Rectal smooth muscle tissue (tissue), 1 donor: Measurements from ENCODE around the gene ALMS1.
"Not testable (repeated sequence)": the region's sequence is repeated elsewhere in the genome, so short reads cannot be mapped to it uniquely, and the experiment has no call there.

ENCODE experiments used
- H3K27ac ChIP-seq: one replicate; pipeline ENCODE4 v1.7.0; 2013; ENCODE audit warnings: low read depth, low read length, inconsistent platforms
- H3K27me3 ChIP-seq: one replicate; pipeline ENCODE4 v1.7.0; 2013; ENCODE audit warnings: low read length; ENCODE audit not compliant: control insufficient read depth, insufficient read depth
- H3K36me3 ChIP-seq: one replicate; pipeline ENCODE4 v1.7.0; 2013; ENCODE audit warnings: low read length; ENCODE audit not compliant: control insufficient read depth, insufficient read depth
- H3K4me1 ChIP-seq: one replicate; pipeline ENCODE4 v1.7.0; 2013; ENCODE audit warnings: low read length; ENCODE audit not compliant: control insufficient read depth, insufficient read depth
- H3K4me3 ChIP-seq: one replicate; pipeline ENCODE4 v1.7.0; 2013; ENCODE audit warnings: low read length
- H3K9ac ChIP-seq: one replicate; pipeline ENCODE4 v1.7.0; 2013; ENCODE audit warnings: low read length

ALMS1 gene

DNA sequence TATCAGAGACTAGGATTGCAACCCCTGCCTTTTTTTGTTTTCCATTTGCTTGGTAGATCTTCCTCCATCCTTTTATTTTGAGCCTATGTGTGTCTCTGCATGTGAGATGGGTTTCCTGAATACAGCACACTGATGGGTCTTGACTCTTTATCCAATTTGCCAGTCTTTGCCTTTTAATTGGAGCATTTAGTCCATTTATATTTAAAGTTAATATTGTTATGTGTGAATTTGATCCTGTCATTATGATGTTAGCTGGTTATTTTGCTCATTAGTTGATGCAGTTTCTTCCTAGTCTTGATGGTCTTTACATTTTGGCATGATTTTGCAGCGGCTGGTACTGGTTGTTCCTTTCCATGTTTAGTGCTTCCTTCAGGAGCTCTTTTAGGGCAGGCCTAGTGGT is 98.2 kb downstream of the ALMS1 start:
- not testable (repeated sequence) for H3K36me3 ChIP-seq, H3K9ac ChIP-seq, H3K4me3 ChIP-seq, H3K27ac ChIP-seq, H3K4me1 ChIP-seq, H3K27me3 ChIP-seq

DNA sequence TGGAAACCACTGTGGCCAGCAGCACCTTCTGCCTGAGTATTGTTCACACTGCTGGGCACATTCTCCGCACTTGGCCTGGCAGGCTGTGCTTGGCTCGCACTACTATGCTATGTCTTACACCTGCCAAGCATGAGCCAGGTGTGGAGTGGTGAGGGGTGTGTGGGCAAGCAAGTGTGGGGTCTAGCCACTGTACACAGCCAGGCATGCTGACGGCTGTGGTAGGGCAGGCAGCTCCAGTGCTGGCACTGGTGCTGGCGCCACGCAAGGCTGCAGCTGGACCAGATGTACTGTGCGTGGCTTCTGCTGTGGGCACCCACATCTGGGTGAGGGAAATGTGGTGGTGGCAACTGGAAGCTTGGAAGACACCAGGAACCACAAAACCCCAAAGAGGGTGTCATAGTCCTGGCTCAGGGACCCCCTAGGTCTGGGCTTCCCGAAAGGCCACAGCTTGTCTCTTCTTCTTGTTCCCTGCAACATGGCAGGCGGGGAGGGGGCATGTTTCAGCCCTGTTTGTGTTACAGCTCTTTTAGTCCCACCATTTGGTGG is 101.5 kb downstream of the ALMS1 start:
- Histone ChIP-seq H3K4me1 (no peaks in the 10 kb centered on the region), H3K36me3 (no peaks in the 10 kb centered on the region), H3K9ac (no peak overlapping the region), H3K4me3 (no peak overlapping the region), H3K27ac (no peak overlapping the region), H3K27me3 (no peaks in the 10 kb centered on the region)

DNA sequence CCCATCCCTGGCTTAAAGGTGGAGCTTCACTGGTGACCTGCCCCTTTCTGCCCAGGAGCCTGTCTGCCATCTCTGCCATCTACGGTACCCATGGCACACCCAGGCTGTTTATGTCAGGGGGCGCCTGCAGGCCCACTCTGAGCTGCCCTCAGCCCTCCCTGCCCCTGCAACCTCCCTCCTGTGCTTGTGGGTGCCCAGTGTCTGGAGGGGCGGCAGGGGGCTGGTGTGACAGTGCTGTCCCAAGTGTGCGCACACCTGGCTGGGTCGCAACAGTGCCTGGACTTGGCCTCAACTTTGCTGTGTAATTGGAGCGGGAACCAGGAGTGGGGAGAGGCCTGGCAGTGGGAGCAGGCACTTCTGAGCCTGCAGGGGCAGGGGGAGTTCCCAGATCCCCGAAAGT is 102.4 kb downstream of the ALMS1 start:
- Histone ChIP-seq H3K4me1 (no peaks in the 10 kb centered on the region), H3K9ac (no peak overlapping the region), H3K36me3 (no peaks in the 10 kb centered on the region), H3K27ac (no peak overlapping the region), H3K27me3 (no peaks in the 10 kb centered on the region), H3K4me3 (no peak overlapping the region)

DNA sequence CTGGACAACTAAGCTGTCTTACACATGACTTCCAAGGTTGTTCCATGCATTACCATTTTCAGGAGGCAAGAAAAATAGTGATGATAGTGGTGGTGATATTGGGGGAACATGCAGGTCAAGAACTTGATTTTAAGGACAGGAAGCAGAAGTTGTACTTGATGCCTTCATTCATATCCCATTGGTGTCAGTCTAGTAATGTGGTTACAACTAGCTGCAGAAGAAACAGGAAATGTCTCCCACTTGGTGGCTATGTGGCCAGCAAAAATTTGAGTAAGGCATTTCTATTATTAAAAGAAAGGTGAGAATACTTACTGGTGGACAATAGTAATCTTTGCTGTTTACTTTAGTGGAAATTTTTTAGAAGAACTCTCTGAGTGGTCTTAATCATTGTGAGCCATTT is 103.4 kb downstream of the ALMS1 start:
- Histone ChIP-seq H3K4me3 (no peak overlapping the region), H3K4me1 (no peaks in the 10 kb centered on the region)

DNA sequence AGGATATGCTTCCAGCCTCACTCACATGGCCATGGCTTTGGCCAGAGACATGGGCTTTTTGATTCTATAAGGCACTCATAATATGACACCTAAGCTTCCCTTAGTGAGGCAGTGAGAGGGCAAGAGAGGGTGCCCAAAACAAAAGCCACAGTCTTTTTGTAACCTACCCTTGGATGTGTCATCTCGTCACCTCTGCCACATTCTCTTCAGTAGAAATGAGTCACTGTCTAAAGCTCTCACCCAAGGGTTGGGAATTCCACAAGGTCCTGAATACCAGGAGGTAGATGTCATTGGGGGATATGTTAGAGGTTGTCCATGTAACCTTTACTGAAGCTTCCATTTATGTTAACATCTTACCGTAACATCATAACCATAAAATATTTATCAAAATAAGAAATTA is 108.4 kb downstream of the ALMS1 start:
- H3K27me3 ChIP-seq: no peaks in the 10 kb centered on the region
- H3K27ac ChIP-seq: no peak overlapping the region
- no peaks in the 10 kb centered on the region for H3K4me1 ChIP-seq
- no peak overlapping the region for H3K9ac ChIP-seq
- H3K36me3 ChIP-seq: no peaks in the 10 kb centered on the region
- H3K4me3 ChIP-seq: no peak overlapping the region

More for the DNA sequence above, 103.4 kb downstream of the ALMS1 start:
- no peak overlapping the region for H3K27ac ChIP-seq
- no peaks in the 10 kb centered on the region for H3K27me3 ChIP-seq
- H3K9ac ChIP-seq: no peak overlapping the region
- no peaks in the 10 kb centered on the region for H3K36me3 ChIP-seq

DNA sequence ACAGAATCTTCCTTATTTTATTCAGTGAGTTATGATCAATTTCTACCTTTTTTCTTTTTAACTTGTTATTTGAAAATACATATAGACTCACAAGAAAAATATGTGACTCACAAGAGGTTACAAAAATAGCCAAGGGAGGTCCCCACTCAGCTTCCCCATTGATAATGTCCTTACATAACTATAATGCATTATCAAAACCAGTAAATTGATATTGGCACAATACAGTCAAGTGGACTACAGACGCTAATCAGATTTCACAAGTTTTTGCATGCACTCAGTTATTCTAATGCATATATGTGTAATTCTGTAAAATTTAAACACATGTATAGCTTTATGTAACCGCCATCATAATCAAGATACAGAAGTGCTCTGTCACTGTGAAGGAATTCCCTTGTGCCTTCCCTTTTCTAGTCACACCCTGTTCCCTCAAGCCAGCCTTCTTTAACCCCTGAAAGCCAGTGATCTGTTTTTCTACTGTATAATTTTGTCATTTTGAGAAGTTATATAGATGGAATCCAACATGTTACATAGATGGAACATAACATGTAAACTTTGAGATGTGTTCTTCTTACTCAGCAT is 118.4 kb downstream of the ALMS1 start:
- H3K9ac ChIP-seq: no peak overlapping the region
- no peaks in the 10 kb centered on the region for H3K27me3 ChIP-seq
- H3K4me1 ChIP-seq: no peaks in the 10 kb centered on the region
- H3K36me3 ChIP-seq: no peaks in the 10 kb centered on the region
- no peak overlapping the region for H3K27ac ChIP-seq
- no peak overlapping the region for H3K4me3 ChIP-seq

DNA sequence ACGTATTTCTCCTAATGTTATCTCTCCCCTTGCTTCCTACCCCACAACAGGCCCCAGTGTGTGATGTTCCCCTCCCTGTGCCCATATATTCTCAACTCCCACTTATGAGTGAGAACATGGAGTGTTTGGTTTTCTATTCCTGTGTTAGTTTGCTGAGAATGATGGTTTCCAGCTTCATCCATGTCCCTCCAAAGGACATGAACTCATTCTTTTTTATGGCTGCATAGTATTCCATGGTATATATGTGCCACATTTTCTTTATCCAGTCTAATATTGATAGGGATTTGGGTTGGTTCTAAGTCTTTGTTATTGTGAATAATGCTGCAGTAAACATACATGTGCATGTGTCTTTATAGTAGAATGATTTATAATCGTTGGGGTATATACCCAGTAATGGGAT is 119.2 kb downstream of the ALMS1 start:
- H3K4me3 ChIP-seq, H3K4me1 ChIP-seq, H3K27ac ChIP-seq, H3K9ac ChIP-seq, H3K27me3 ChIP-seq, H3K36me3 ChIP-seq: not testable (repeated sequence)

DNA sequence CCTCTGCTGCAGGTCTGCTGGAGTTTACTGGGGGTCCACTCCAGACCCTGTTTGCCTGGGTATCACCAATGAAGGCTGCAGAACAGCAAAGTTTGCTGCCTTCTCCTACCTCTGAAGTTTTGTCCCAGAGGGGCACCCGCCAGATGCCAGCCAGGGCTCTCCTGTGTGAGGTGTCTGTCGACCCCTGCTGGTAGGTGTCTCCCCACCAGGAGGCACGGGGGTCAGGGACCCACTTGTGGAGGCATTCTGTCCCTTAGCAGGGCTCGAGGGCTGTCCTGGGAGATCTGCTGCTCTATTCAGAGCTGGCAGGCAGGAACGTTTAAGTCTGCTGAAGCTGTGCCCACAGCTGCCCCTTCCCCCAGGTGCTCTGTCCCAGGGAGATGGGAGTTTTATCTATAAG is 124.8 kb downstream of the ALMS1 start:
- H3K27me3 ChIP-seq, H3K9ac ChIP-seq, H3K4me1 ChIP-seq, H3K27ac ChIP-seq, H3K36me3 ChIP-seq, H3K4me3 ChIP-seq: not testable (repeated sequence)

DNA sequence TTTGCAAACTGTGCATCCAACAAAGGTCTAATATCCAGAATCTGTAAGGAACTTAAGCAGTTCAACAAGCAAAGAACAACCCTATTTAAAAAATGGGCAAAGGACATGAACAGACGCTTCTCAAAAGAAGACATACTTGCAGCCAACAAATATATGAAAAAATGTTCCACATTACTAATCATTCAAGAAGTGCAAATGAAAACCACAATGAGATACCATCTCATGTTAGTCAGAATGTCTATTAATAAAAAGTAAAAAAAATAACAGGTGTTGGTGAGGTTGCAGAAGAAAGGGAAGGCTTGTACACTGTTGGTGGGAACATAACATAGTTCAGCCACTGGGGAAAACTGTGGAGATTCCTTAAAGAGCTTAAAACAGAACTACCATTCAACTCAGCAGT is 130.4 kb downstream of the ALMS1 start:
- Histone ChIP-seq H3K9ac (no peak overlapping the region), H3K27ac (no peak overlapping the region), H3K4me1 (no peaks in the 10 kb centered on the region), H3K27me3 (no peaks in the 10 kb centered on the region), H3K36me3 (peaks cover 3% of the 10 kb centered on the region), H3K4me3 (no peak overlapping the region)

DNA sequence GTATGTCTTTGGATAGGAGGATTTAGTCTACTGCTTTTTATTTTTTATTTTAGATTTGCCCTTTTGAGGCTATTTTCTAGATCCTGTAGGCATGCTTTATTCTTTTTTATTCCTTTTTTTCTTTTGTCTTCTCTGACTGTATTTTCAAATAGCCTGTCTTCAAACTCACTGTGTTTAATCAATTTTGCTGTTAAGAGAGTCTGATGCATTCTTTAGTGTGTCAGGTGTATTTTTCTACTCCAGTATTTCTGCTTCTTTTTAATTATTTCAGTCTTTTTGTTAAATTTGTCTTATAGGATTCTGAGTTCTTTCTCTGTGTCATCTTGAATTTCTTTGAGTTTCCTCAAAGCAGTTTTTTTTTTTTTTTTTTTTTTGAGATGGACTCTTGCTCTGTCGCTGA is 143.1 kb downstream of the ALMS1 start:
- H3K36me3 ChIP-seq: no peaks in the 10 kb centered on the region
- no peak overlapping the region for H3K9ac ChIP-seq

DNA sequence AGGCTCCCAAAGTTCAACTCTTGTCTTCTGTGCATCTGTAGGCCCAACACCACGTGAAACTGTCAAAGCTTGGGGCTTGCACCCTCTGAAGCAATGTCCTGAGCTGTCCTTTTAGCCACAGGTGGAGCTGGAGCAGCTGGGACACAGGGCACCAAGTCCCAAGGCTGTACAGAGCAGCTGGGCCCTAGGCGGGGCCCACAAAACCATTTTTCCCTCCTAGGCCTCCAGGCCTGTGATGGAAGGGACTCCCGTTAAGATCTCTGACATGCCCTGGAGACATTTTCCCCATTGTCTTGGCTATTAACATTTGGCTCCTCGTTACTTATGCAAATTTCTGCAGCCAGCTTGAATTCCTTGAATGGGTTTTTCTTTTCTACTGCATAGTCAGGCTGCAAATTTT is 145.1 kb downstream of the ALMS1 start:
- H3K27me3 ChIP-seq, H3K9ac ChIP-seq, H3K4me1 ChIP-seq, H3K36me3 ChIP-seq, H3K4me3 ChIP-seq, H3K27ac ChIP-seq: not testable (repeated sequence)

More for the DNA sequence above, 143.1 kb downstream of the ALMS1 start:
- Histone ChIP-seq H3K27me3 (no peaks in the 10 kb centered on the region), H3K4me1 (no peaks in the 10 kb centered on the region), H3K27ac (no peak overlapping the region), H3K4me3 (no peak overlapping the region)

DNA sequence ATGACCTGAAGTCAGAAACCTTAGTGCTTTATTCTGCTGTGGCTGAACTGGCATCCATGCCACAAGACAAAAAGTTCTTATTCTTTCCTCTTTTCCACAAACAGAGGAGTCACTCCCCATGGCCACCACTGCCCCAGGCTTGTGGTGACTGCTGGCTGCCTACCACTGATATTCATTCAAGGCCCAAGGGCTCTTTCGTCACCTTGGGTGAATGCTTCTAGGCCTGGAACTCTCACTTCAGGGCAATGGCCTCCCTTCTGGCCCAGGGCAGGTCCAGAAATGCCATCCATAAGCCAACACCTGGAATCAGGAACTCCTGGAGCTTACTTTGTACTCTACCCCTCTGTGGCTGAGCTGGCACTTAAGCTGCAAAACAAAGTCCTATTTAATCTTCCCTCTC is 146.7 kb downstream of the ALMS1 start:
- Histone ChIP-seq H3K27me3 (no peaks in the 10 kb centered on the region), H3K36me3 (peaks cover 2% of the 10 kb centered on the region), H3K9ac (no peak overlapping the region), H3K4me1 (no peaks in the 10 kb centered on the region), H3K27ac (no peak overlapping the region), H3K4me3 (no peak overlapping the region)

DNA sequence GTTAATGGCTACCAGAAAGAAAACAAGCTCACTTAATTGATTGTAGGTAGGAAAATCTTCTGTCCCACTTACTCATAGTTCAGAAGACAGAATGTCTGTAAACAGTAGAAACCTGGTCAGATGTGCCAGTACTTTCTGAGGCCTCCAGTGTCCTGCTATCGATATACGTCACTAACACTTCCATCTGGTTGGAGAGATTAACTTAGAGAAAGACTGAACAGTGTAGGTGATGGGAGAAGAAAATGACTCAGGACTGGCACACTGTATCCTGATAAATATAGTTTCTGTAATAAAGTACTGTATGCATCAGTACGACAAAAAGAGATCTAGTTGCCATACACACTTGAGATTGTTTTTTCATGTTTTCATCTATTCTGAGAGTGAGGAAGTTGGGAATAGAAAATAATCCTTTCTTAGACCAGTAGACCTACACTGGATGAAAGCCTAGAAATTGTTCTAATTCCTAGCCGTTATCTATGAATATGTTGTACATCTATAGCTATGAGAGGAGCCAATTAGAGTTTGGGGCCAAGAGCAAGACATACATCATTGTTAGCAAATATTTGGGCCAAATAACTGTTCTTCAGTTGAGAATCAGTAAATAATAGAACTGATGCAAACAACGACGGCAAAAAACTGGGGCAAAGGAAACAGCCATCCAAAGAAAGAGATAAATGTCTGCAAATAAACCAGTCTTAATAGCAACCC is 150.7 kb downstream of the ALMS1 start:
- H3K27ac ChIP-seq: no peak overlapping the region
- no peaks in the 10 kb centered on the region for H3K4me1 ChIP-seq
- H3K27me3 ChIP-seq: no peaks in the 10 kb centered on the region
- no peak overlapping the region for H3K4me3 ChIP-seq
- H3K36me3 ChIP-seq: peaks cover 4% of the 10 kb centered on the region
- no peak overlapping the region for H3K9ac ChIP-seq
